ENCODE data around the gene ERBB4. TPM values are rescaled to one million over a fixed set of nuclear protein-coding genes. Genes with fewer than 3 reads are reported as not detected.

ERBB4 gene
- total RNA-seq, 1 donor from 2014 or later = 22.6 TPM

GRCh38 chr2:211494536-211494935 is 1044.1 kb downstream of the ERBB4 start:
- no peaks in the 10 kb centered on the region for H3K27me3 ChIP-seq
- no peaks in the 10 kb centered on the region for H3K4me1 ChIP-seq
- no peak for DNase-seq
- H3K36me3 ChIP-seq = no peaks in the 10 kb centered on the region
- H3K27ac ChIP-seq = no peak overlapping the region
- ATAC-seq = no peak
- H3K4me3 ChIP-seq = no peak overlapping the region
- intact Hi-C loops (cut with DNase I) = no loop called here
- no peak for TF ChIP-seq CTCF (IDR thresholded peaks at IDR 0.05)
- no peaks in the 10 kb centered on the region for H3K9me3 ChIP-seq

GRCh38 chr2:211494085-211494484 is 1044.5 kb downstream of the ERBB4 start:
- Histone ChIP-seq H3K4me3 (no peak overlapping the region), H3K4me1 (no peaks in the 10 kb centered on the region), H3K27ac (no peak overlapping the region), H3K36me3 (no peaks in the 10 kb centered on the region), H3K27me3 (no peaks in the 10 kb centered on the region), H3K9me3 (no peaks in the 10 kb centered on the region)
- intact Hi-C loops (cut with DNase I) = no loop called here
- DNase-seq (no peak), ATAC-seq (no peak)
- TF ChIP-seq CTCF (IDR thresholded peaks at IDR 0.05) = no peak

GRCh38 chr2:211487733-211488132 is 1050.9 kb downstream of the ERBB4 start:
- no peaks in the 10 kb centered on the region for H3K27me3 ChIP-seq
- TF ChIP-seq CTCF (IDR thresholded peaks at IDR 0.05) = no peak
- no peak overlapping the region for H3K27ac ChIP-seq
- DNase-seq (no peak), ATAC-seq (no peak)
- H3K9me3 ChIP-seq = no peaks in the 10 kb centered on the region
- H3K36me3 ChIP-seq = no peaks in the 10 kb centered on the region
- intact Hi-C loops (cut with DNase I) = no loop called here
- no peak overlapping the region for H3K4me3 ChIP-seq
- H3K4me1 ChIP-seq = no peaks in the 10 kb centered on the region

GRCh38 chr2:211479536-211480150 is 1059.0 kb downstream of the ERBB4 start:
- H3K36me3 ChIP-seq = no peaks in the 10 kb centered on the region
- TF ChIP-seq CTCF (IDR thresholded peaks at IDR 0.05) = no peak
- intact Hi-C loops (cut with DNase I) = no loop called here

GRCh38 chr2:211477537-211478275 is 1060.9 kb downstream of the ERBB4 start:
- no peak overlapping the region for H3K4me3 ChIP-seq
- DNase-seq = no peak
- no peaks in the 10 kb centered on the region for H3K9me3 ChIP-seq
- H3K27me3 ChIP-seq = no peaks in the 10 kb centered on the region
- TF ChIP-seq CTCF (IDR thresholded peaks at IDR 0.05) = no peak
- no peaks in the 10 kb centered on the region for H3K36me3 ChIP-seq
- ATAC-seq = no peak
- no peaks in the 10 kb centered on the region for H3K4me1 ChIP-seq
- no peak overlapping the region for H3K27ac ChIP-seq
- intact Hi-C loops (cut with DNase I) = no loop called here

More at GRCh38 chr2:211479536-211480150, 1059.0 kb downstream of the ERBB4 start:
- no peak for DNase-seq
- Histone ChIP-seq H3K27me3 (no peaks in the 10 kb centered on the region), H3K4me1 (no peaks in the 10 kb centered on the region), H3K9me3 (no peaks in the 10 kb centered on the region), H3K4me3 (no peak overlapping the region), H3K27ac (no peak overlapping the region)
- ATAC-seq = no peak

Measured in upper lobe of right lung (tissue), 1 donor.